GM21381 (cell line): ENCODE measurements around the gene ZRANB2.

Source experiments
- ATAC-seq: cut with Tn5 transposase; IDR thresholded peaks from one replicate; pipeline ENCODE4 v1.9.1; 2021; ENCODE audit warnings: mild to moderate bottlenecking, moderate library complexity; ENCODE audit not compliant: unreplicated experiment

ZRANB2 gene

DNA sequence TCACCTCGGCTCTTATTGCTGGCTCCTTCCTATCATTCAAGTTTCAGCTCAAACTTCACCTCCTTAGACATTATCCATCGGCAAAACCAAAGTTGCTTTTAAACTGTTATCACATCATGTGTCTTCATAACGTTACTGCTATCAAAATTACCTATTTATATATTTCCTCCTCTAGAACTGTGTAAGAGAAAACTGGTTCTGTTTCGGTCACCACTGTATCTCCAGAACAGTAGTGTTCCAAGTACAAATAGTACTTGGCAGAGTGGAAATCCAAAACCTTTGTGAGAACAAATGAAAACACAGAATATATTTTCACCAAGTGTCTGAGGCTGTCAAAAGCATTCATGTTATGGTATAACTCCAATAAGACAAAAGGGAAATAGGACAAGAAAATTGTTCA lies 9.1 kb downstream of the ZRANB2 start:
- ATAC-seq, result no peak

DNA sequence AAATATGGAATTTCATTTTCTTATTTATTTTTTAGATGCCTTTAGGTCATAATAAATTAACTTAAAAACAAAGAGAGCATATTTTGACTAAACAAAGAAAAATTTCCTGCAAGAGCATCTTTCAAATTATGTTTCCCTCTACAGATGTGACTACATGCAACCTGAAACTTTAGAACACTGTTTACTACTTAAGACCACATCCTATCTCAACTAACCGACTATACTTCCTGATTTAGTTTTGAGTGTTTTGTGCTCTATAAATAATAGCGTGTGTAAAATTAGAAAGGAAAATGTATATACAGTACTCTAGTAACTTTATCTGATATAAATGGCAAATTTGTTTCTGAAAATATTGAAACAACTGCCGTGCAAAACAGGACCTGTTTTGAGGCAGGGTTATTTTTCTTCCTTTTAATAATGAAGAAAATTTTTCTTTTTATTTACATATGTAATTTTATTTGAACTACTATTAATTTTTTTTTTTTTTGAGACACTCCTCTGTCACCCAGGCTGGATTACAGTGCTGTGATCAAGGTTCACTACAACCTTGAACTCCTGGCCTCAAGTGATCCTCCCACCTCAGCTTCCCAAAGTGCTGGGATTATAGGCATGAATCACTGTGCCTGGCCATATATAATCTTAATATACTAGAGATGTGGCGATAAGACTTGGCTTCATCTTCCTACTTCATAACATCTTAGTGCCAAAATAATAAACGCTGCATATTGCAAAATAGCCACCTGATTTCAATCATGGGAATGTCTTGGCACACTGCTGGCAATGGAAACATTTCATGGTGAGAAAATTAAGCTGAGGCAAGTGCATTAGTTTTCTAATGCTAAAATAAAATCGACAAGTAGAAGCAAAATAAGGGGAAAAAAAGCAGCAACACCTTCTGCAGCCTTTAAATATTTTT lies 12.3 kb downstream of the ZRANB2 start:
- ATAC-seq, result peak; percentile 93

DNA sequence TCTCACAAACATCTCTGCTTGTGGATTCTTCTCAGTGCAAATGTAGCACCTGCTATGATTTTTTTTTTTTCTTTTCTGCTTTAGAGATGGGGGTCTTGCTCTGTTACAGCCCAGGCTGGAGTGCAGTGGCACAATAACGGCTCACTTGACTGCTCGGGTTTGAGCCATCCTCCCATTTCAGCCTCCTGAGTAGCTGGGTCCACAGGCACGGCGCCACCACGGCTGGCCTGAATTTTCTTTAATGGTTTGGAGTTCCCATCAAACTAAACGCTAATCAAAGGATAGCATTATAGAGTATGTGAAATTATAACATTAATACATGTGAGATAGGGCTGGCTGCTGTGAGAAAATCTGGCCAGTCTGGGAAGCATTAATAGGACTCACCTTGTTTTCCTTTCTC lies 26.0 kb downstream of the ZRANB2 start:
- no peak for ATAC-seq

DNA sequence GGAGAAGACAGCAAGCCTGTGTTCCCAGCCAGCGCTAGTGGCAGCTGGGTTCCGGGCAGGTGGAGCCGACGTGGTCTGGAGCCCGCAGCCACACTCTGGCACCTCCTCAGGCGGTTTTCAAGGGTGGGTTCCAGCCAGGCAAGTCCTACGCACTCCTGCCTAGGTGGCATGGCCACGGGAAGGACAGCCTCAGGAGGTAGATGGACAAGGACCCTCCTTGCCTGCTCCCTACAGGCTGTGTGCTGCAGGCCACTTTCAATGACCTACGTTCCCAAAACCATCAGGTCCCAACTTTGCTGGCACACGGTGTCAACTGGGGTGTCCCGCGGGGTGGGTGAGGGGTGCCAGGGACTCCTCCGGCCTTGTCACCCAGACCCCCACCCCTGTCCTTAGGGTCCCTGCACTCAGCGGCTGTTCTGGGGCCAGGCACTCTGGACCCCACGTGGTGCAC lies 26.5 kb downstream of the ZRANB2 start:
- no peak for ATAC-seq

DNA sequence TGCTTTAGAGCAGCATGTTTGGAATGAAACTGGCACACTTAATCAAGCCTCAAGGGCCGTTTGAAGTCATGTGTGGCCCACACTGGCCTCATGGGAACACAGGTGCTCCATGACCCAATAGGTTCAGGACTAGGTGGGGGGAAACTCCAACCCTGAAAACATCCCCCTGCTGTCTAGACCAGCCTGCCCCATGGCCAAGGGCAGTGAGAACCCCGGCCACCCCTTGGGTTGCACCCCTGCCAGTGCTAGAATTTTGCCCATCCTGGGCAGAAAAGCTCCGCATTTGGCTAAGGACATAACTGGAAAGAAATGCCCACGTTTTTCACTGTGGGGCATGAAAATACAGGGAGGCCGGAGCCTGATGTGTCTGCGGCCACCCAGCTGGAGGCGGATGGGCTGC lies 27.1 kb downstream of the ZRANB2 start:
- no peak for ATAC-seq

DNA sequence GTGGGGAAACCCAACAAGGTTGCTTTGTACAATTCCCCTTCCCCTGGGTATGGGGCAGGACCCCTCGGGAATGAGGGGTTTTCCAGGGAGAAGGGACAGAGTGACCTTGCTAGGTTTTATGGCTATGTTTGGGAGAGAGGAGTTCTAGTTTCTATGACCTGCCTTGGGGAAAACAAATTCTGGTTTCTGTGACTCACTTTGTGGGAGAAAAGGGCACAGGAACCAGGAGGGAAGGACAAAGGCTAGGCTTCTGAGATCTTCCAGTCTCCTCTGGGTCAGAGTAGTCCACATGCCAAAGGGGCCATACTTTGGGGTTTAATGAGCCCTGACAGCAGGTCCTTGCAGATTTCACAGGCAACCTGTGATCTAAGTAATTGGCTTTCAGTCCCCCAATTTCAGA lies 27.7 kb downstream of the ZRANB2 start:
- no peak for ATAC-seq

GRCh38 chr1:71049951-71050598 lies 30.8 kb downstream of the ZRANB2 start:
- ATAC-seq, result peak; percentile 47

DNA sequence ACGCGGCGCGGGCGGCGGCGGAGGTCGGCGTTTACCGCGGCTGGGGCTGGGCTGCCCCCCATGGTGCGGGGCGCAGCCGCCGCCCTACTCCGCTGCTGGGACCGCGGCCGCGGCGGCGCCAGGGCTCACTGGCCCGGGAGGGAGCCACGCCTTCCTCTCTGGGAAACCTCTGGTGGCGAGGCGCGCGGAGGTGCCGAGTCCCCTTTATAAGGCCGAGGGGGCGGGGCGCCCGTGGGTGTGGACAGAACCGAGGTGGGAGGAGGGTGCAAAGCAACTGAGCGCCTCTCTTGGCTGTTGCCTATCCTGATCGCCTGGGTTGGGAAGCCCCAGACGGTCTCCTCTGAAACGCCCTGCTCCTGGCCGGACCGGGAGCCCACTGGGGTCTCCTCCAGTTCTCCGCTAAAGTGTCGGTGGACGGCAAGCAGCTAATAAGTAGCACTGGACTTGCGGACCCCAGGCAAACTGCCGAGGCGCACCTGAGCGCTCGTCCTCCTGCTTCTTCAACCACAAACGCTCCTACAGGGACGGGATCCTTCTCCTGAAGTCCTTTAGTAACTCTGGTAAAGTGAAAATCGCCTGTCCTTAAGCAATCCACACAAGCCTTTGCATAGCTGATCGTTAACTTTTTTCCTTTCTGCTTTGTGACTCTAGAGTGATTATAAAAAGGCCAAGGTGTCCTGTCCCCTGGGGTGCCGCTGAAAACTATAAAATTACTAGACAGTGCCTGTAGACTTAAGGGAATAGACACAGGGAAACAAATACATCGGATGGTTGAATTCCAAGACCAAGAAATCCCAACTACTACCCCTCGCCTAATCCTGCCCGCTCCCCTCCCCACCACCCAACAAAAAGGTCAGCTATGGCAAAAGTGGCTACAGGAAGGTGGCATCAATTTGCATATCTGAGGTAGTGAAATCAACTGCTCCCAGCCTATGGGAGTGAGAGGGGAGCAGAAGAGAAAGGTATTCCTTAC lies 32.9 kb downstream of the ZRANB2 start, which contains the start of gene PTGER3:
TSS of gene PTGER3 (minus strand) at position 182 of the 973 bp plus-strand sequence. CDS start 239 bp downstream, outside the sequence.
- ATAC-seq, result peak; percentile 41

GRCh38 chr1:71046891-71047634 lies 33.8 kb downstream of the ZRANB2 start:
- ATAC-seq, result peak; percentile 30

DNA sequence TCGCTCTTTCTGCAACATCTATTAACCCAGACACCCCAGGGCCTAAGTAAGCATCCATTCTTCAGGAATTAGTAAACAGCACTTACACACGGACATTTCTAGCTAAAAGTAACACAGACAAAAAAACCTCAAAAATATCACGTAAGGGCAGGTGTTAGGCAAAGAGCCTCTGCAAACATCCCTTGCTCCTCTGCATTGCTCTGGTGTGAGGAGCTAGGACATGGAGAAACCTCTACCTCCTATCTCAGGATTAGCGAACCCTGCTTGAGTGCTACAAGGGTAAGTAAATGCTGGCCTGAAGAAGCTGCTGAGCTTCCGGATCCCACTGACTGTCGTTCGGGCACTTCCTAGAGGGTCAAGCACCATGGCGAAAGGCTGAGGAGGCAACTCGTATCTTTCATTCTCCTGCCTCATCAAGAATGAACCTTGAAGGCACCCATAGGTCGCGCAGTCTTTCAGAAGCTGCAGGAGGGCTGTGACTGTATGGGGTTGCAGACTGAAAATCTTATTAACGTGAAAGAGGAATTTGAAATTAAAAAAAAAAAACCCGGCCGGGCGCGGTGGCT lies 35.3 kb downstream of the ZRANB2 start:
- ATAC-seq, result no peak

DNA sequence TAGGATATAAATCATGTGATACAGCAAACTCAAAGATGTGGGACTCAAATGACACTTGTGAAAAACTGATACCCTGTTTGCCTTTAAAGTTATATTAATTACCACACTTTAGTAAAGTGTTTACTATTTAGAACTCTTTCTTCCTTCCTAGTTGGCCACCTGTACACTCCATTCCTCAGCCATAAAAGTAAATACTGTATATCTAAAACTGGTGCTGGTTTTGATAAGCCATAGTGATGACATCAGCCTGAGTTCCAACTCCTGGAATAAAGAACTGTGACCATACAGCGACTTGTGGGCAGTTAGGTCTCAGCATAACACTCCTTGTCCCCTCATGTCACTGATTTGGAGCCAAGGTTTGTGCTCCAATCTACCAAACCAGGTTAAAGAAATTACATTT lies 36.0 kb downstream of the ZRANB2 start:
- no peak for ATAC-seq

DNA sequence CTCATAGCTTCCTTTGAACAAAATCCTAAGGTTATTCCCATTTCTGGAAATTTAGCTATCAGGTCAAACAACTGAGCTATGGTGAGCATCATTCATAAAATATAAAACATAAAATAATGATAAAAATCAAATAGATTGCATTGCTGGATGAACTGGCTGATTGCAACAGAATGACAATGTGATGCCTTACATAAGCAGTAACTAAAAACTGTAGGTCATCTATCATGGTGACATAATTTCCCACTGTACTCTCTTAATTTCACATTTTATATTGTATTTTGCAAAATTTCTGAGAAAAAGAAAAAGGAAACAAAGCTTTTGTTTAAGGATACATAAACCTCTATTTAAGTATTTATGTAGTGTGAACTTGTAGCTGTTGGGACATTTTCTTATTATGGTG lies 37.8 kb downstream of the ZRANB2 start:
- ATAC-seq, result no peak

- ATAC-seq, result no peak
Measured at GRCh38 chr1:71041806-71042205, 39.0 kb downstream of the ZRANB2 start.

- ATAC-seq, result no peak
Measured at GRCh38 chr1:71039661-71040262, 41.1 kb downstream of the ZRANB2 start.

DNA sequence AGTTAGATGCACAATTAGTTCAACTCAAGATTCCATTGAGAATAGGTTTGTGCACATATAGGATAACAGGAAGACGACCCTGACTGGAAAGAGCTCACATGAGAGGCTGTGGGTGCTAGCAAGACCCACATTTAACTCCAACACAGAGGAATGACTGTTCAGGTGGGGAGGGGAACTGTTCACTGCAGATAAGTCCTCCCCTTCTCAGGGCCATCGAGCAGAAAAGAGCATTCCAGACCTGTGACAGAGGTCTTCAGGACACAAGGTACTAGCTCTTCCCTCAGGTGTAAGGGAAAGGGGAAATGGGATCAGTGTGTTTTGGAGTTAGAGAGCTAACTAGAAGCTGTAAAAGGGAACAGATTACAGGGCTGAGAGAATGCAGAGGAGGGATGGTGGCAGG lies 41.9 kb downstream of the ZRANB2 start:
- ATAC-seq, result no peak

GRCh38 chr1:71037829-71038620 lies 42.8 kb downstream of the ZRANB2 start:
- no peak for ATAC-seq

- ATAC-seq, result no peak
Measured at GRCh38 chr1:71037066-71037465, 43.8 kb downstream of the ZRANB2 start.

GRCh38 chr1:71033136-71033535 lies 47.7 kb downstream of the ZRANB2 start:
- no peak for ATAC-seq

- no peak for ATAC-seq
Measured at GRCh38 chr1:71031426-71031825, 49.4 kb downstream of the ZRANB2 start.
